ENCODE measurements around the gene CCK. TPM values are rescaled to one million over a fixed set of nuclear protein-coding genes. Genes with fewer than 3 reads are reported as not detected.

Gene CCK
- polyA plus RNA-seq, 1 donor (not counting 4 experiments of a cell fraction or from before 2014, with no cell fraction given): 8.2 TPM

- Histone ChIP-seq H3K79me2 (ENCODE audit: control insufficient read depth, insufficient read depth, low read length) (no peaks in the 10 kb centered on the region), H3K9me1 (ENCODE audit: control insufficient read depth, extremely low read depth, insufficient read depth, low read length) (no peaks in the 10 kb centered on the region), H4K20me1 (ENCODE audit: control insufficient read depth, extremely low read depth, insufficient read depth, low read length) (no peaks in the 10 kb centered on the region), H2AFZ (ENCODE audit: control insufficient read depth, low read length) (no peak overlapping the region), H3K4me2 (ENCODE audit: control insufficient read depth, extremely low read depth, insufficient read depth, low read depth, low read length) (no peak overlapping the region), H3K27ac (ENCODE audit: control insufficient read depth, insufficient read depth, low read length) (no peak overlapping the region), H3K27me3 (ENCODE audit: control insufficient read depth, extremely low read depth, insufficient read depth, low read length) (peaks cover 38% of the 10 kb centered on the region), H3K4me3 (ENCODE audit: control insufficient read depth in 2 of 3, extremely low read depth in 1 of 3, insufficient read depth in 2 of 3, low read depth in 1 of 3, low read length in 3 of 3) (no peak overlapping the region), H3K36me3 (ENCODE audit: control insufficient read depth in 2 of 2, extremely low read depth in 1 of 2, insufficient read depth in 2 of 2, low read length in 2 of 2) (no peaks in the 10 kb centered on the region), H3K4me1 (ENCODE audit: control insufficient read depth, extremely low read depth, insufficient read depth, low read length) (no peaks in the 10 kb centered on the region), H3K9me3 (ENCODE audit: control insufficient read depth, low read depth, low read length) (peaks cover 2% of the 10 kb centered on the region), H3K9ac (ENCODE audit: control insufficient read depth, extremely low read depth, insufficient read depth, low read length) (no peak overlapping the region)
- DNase-seq (ENCODE audit: low read depth, low spot score) (no peak), FAIRE-seq (no peak)
- TF ChIP-seq EZH2 (IDR thresholded peaks at IDR 0.05; ENCODE audit: low read length): no peak
- TF ChIP-seq CTCF (optimal IDR thresholded peaks at IDR 0.05 in 1 of 3, IDR thresholded peaks at IDR 0.05 in 1 of 3, conservative IDR thresholded peaks at IDR 0.05 in 1 of 3; ENCODE audit: extremely low read depth in 1 of 3, insufficient read depth in 2 of 3, low read length in 3 of 3): no peak
- dilution Hi-C loops (cut with MboI; ENCODE audit: extremely low pct_ligation_motif_present, low sequenced_read_pairs): loop anchor here (25.0 kb wide), 2 partner anchors 92 to 167 kb away; no protein-coding TSS in a partner anchor
Observed at GRCh38 chr3:42270561-42270960, 4.6 kb upstream of the CCK start.

GRCh38 chr3:42269647-42270046 is 3.7 kb upstream of the CCK start:
- peaks cover 47% of the 10 kb centered on the region for H3K27me3 ChIP-seq (ENCODE audit: control insufficient read depth, extremely low read depth, insufficient read depth, low read length)

More at GRCh38 chr3:42269647-42270046, 3.7 kb upstream of the CCK start:
- Histone ChIP-seq H3K9me1 (ENCODE audit: control insufficient read depth, extremely low read depth, insufficient read depth, low read length) (no peaks in the 10 kb centered on the region), H3K4me3 (ENCODE audit: control insufficient read depth in 2 of 3, extremely low read depth in 1 of 3, insufficient read depth in 2 of 3, low read depth in 1 of 3, low read length in 3 of 3) (no peak overlapping the region), H3K9me3 (ENCODE audit: control insufficient read depth, low read depth, low read length) (peaks cover 2% of the 10 kb centered on the region), H2AFZ (ENCODE audit: control insufficient read depth, low read length) (no peak overlapping the region), H3K4me2 (ENCODE audit: control insufficient read depth, extremely low read depth, insufficient read depth, low read depth, low read length) (no peak overlapping the region), H3K36me3 (ENCODE audit: control insufficient read depth in 2 of 2, extremely low read depth in 1 of 2, insufficient read depth in 2 of 2, low read length in 2 of 2) (no peaks in the 10 kb centered on the region), H4K20me1 (ENCODE audit: control insufficient read depth, extremely low read depth, insufficient read depth, low read length) (no peaks in the 10 kb centered on the region), H3K79me2 (ENCODE audit: control insufficient read depth, insufficient read depth, low read length) (no peaks in the 10 kb centered on the region), H3K4me1 (ENCODE audit: control insufficient read depth, extremely low read depth, insufficient read depth, low read length) (no peaks in the 10 kb centered on the region), H3K27ac (ENCODE audit: control insufficient read depth, insufficient read depth, low read length) (no peak overlapping the region), H3K9ac (ENCODE audit: control insufficient read depth, extremely low read depth, insufficient read depth, low read length) (no peak overlapping the region)
- no peak for TF ChIP-seq EZH2 (IDR thresholded peaks at IDR 0.05; ENCODE audit: low read length)
- no peak for TF ChIP-seq CTCF (optimal IDR thresholded peaks at IDR 0.05 in 1 of 3, IDR thresholded peaks at IDR 0.05 in 1 of 3, conservative IDR thresholded peaks at IDR 0.05 in 1 of 3; ENCODE audit: extremely low read depth in 1 of 3, insufficient read depth in 2 of 3, low read length in 3 of 3)
- dilution Hi-C loops (cut with MboI; ENCODE audit: extremely low pct_ligation_motif_present, low sequenced_read_pairs): loop anchor here (25.0 kb wide), 2 partner anchors 93 to 168 kb away; no protein-coding TSS in a partner anchor
- FAIRE-seq (no peak), DNase-seq (ENCODE audit: low read depth, low spot score) (no peak)
